Neural crest cell (in vitro differentiated cells): ENCODE measurements around the gene AGBL4. TPM values are rescaled to one million over a fixed set of nuclear protein-coding genes. Genes with fewer than 3 reads are reported as not detected.

Experiments
- DNase-seq: peaks from one replicate; pipeline ENCODE4 v3.0.0; 2021; ENCODE audit warnings: low read depth, mixed read lengths, low spot score
- H3K27ac Mint-ChIP-seq: one replicate; pipeline ENCODE4 v1.8.0; 2021; ENCODE audit warnings: mild to moderate bottlenecking, mixed read lengths; ENCODE audit not compliant: unreplicated experiment
- H3K27me3 Mint-ChIP-seq: 2 replicates; pipeline ENCODE4 v1.8.0; 2021; ENCODE audit warnings: low read depth, mild to moderate bottlenecking, mixed read lengths
- H3K36me3 Mint-ChIP-seq: 2 replicates; pipeline ENCODE4 v1.8.0; 2021; ENCODE audit warnings: low read depth, mild to moderate bottlenecking, mixed read lengths
- H3K4me1 Mint-ChIP-seq: 2 replicates; pipeline ENCODE4 v1.8.0; 2021; ENCODE audit warnings: mixed read lengths
- H3K4me3 Mint-ChIP-seq: one replicate; pipeline ENCODE4 v1.8.0; 2021; ENCODE audit warnings: mild to moderate bottlenecking, mixed read lengths
- H3K9me3 Mint-ChIP-seq: 2 replicates; pipeline ENCODE4 v1.8.0; 2021; ENCODE audit warnings: mixed read lengths
- total RNA-seq: library from RNA; stranded (reverse); gene quantifications from 2 replicates; pipeline ENCODE4 v1.2.1, GENCODE V29; 2021
- TF ChIP-seq, protein P1 (sequence below): fragments of 200-600 bp; sonication (generic); conservative IDR thresholded peaks from 2 replicates; pipeline ENCODE4 v1.5.0; 2021; ENCODE audit warnings: antibody characterized with exemption, mild to moderate bottlenecking

AGBL4 gene
- total RNA-seq, 1 donor from 2014 or later: 0.09 TPM

- no peaks in the 10 kb centered on the region for H3K27me3 Mint-ChIP-seq
- TF ChIP-seq, protein P1, sequence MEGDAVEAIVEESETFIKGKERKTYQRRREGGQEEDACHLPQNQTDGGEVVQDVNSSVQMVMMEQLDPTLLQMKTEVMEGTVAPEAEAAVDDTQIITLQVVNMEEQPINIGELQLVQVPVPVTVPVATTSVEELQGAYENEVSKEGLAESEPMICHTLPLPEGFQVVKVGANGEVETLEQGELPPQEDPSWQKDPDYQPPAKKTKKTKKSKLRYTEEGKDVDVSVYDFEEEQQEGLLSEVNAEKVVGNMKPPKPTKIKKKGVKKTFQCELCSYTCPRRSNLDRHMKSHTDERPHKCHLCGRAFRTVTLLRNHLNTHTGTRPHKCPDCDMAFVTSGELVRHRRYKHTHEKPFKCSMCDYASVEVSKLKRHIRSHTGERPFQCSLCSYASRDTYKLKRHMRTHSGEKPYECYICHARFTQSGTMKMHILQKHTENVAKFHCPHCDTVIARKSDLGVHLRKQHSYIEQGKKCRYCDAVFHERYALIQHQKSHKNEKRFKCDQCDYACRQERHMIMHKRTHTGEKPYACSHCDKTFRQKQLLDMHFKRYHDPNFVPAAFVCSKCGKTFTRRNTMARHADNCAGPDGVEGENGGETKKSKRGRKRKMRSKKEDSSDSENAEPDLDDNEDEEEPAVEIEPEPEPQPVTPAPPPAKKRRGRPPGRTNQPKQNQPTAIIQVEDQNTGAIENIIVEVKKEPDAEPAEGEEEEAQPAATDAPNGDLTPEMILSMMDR: no peak
- no peaks in the 10 kb centered on the region for H3K4me1 Mint-ChIP-seq
- H3K36me3 Mint-ChIP-seq: peaks cover 7% of the 10 kb centered on the region
- no peak overlapping the region for H3K27ac Mint-ChIP-seq
- DNase-seq: no peak
- H3K9me3 Mint-ChIP-seq: peaks cover 37% of the 10 kb centered on the region
- H3K4me3 Mint-ChIP-seq: no peak overlapping the region
These were observed 575.6 kb downstream of the AGBL4 start for GRCh38 chr1:49448200-49448599.

DNA sequence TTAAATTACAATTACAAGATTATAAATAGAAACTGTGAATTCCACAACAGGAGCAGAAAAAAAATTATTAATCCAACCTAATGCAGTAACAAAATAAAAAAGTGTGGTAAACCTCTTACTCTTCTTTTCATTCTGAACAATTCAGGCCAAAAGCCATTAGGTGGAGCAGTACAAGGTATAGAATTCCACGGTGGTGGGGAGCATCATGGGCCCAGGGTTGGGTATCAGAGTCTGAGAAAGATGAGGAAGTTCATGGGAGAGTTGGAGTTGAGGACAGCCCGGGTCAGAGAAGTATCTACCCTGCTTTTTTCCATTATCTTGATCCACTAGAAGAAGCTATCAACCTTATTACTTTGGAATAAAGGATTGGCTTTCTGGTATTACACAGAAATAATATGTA lies 586.9 kb downstream of the AGBL4 start:
- Mint-ChIP-seq H3K9me3 (peaks cover 33% of the 10 kb centered on the region), H3K27ac (no peak overlapping the region), H3K4me1 (no peaks in the 10 kb centered on the region), H3K27me3 (no peaks in the 10 kb centered on the region), H3K4me3 (no peak overlapping the region), H3K36me3 (peaks cover 10% of the 10 kb centered on the region)
- no peak for DNase-seq
- TF ChIP-seq, protein P1: no peak

DNA sequence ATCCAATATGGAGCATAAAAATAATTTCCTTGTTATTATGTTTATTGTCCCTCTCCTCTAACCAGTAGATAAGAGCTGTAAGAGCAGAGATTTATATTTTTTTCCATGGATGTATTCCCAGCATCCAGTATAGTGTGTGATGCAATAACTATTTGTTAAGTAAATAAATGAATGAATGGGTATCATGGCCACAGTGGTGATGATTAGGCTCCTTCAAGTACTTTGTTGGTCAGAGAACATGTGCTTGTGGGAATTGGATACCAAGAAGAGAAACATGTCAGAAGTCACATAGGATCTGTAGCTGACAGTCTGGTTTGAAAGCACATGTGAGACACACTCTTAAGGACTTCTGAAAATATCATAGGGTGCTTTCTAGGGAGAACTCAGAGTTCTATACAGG lies 588.5 kb downstream of the AGBL4 start:
- TF ChIP-seq, protein P1: no peak
- H3K27me3 Mint-ChIP-seq: no peaks in the 10 kb centered on the region
- no peak overlapping the region for H3K27ac Mint-ChIP-seq
- H3K4me1 Mint-ChIP-seq: no peaks in the 10 kb centered on the region
- no peak for DNase-seq
- peaks cover 31% of the 10 kb centered on the region for H3K9me3 Mint-ChIP-seq
- peaks cover 7% of the 10 kb centered on the region for H3K36me3 Mint-ChIP-seq
- H3K4me3 Mint-ChIP-seq: no peak overlapping the region

GRCh38 chr1:49424782-49425181 lies 599.0 kb downstream of the AGBL4 start:
- TF ChIP-seq, protein P1: no peak
- Mint-ChIP-seq H3K27ac (no peak overlapping the region), H3K36me3 (peaks cover 15% of the 10 kb centered on the region), H3K4me3 (no peak overlapping the region), H3K9me3 (peaks cover 37% of the 10 kb centered on the region), H3K4me1 (no peaks in the 10 kb centered on the region), H3K27me3 (no peaks in the 10 kb centered on the region)
- DNase-seq: no peak

GRCh38 chr1:49416758-49417157 lies 607.0 kb downstream of the AGBL4 start:
- no peak for DNase-seq
- no peaks in the 10 kb centered on the region for H3K27me3 Mint-ChIP-seq
- H3K4me3 Mint-ChIP-seq: no peak overlapping the region
- TF ChIP-seq, protein P1: no peak
- no peaks in the 10 kb centered on the region for H3K4me1 Mint-ChIP-seq
- peaks cover 40% of the 10 kb centered on the region for H3K9me3 Mint-ChIP-seq
- no peak overlapping the region for H3K27ac Mint-ChIP-seq
- H3K36me3 Mint-ChIP-seq: peaks cover 7% of the 10 kb centered on the region

GRCh38 chr1:49408346-49408745 lies 615.4 kb downstream of the AGBL4 start:
- H3K9me3 Mint-ChIP-seq: peaks cover 26% of the 10 kb centered on the region
- DNase-seq: no peak
- no peaks in the 10 kb centered on the region for H3K4me1 Mint-ChIP-seq
- TF ChIP-seq, protein P1: no peak
- H3K4me3 Mint-ChIP-seq: no peak overlapping the region
- no peaks in the 10 kb centered on the region for H3K27me3 Mint-ChIP-seq
- H3K36me3 Mint-ChIP-seq: peaks cover 4% of the 10 kb centered on the region
- no peak overlapping the region for H3K27ac Mint-ChIP-seq
